Stomach (tissue), 9 donors: ENCODE results near the gene LRRC3. TPM values are rescaled to one million over a fixed set of nuclear protein-coding genes. Genes with fewer than 3 reads are reported as not detected.

Source experiments
- DNase-seq, 2 donors: peaks; one replicate each; pipeline versions ENCODE4 v3.0.0 to v3.0.0-alpha.2; 2013 to 2019
- H3K27ac ChIP-seq, 5 donors: fragments of 200-600 bp in 4 of 5; sonication (generic) in 4 of 5; one replicate each; pipeline ENCODE4 v1.5.1; 2013 to 2019; ENCODE audit warnings: mild to moderate bottlenecking in 1 of 5, moderate library complexity in 1 of 5
- H3K27me3 ChIP-seq, 3 donors: fragments of 200-600 bp; sonication (generic); one replicate each; pipeline ENCODE4 v1.5.1; 2017 to 2019; ENCODE audit warnings: mixed run types in 1 of 3
- H3K36me3 ChIP-seq, 4 donors: fragments of 200-600 bp; sonication (generic); 1 replicate in 3 of 4; 2 replicates in 1 of 4; pipeline ENCODE4 v1.5.1; 2016 to 2019
- H3K4me1 ChIP-seq, 4 donors: fragments of 200-600 bp; sonication (generic); one replicate each; pipeline ENCODE4 v1.5.1; 2016 to 2019
- H3K4me3 ChIP-seq, 4 donors: fragments of 200-600 bp; sonication (generic) in 3 of 4; one replicate each; pipeline ENCODE4 v1.5.1; 2016 to 2019; ENCODE audit warnings: mild to moderate bottlenecking in 1 of 4
- H3K9me3 ChIP-seq, 4 donors: fragments of 200-600 bp; sonication (generic); one replicate each; pipeline ENCODE4 v1.5.1; 2016 to 2019
- CTCF ChIP-seq, 7 experiments: fragments of 450-650 bp in 4 of 7; fragments of 200-600 bp in 3 of 7; sonication (generic) in 3 of 7; IDR thresholded peaks; one replicate each; pipeline ENCODE4 v1.5.1; 2016 to 2019; ENCODE audit warnings: antibody characterized with exemption in 7 of 7, control low read depth in 2 of 7, mild to moderate bottlenecking in 1 of 7
- EP300 ChIP-seq: sonication (generic); formaldehyde crosslinking; IDR thresholded peaks from one replicate; pipeline ENCODE4 v1.6.1; 2017; ENCODE audit warnings: antibody characterized with exemption
- POLR2A ChIP-seq, 4 donors: fragments of 450-650 bp; IDR thresholded peaks; one replicate each; pipeline ENCODE4 v1.6.1; 2016; ENCODE audit warnings: antibody characterized with exemption in 4 of 4, control low read depth in 2 of 4, mild to moderate bottlenecking in 1 of 4, moderate library complexity in 1 of 4
- POLR2AphosphoS5 ChIP-seq, 3 donors: sonication (generic); formaldehyde crosslinking; IDR thresholded peaks; one replicate each; pipeline ENCODE4 v1.6.1; 2016; ENCODE audit warnings: antibody characterized with exemption in 3 of 3
- WGBS, 5 donors: extraction: QIAGEN DNeasy Blood & Tissue Kit in 3 of 5; methylation state at CpG; one replicate each; pipeline versions ENCODE4 v1.1.5 to v1.1.7; 2013 to 2018; 5-methylcytosine and 5-hydroxymethylcytosine counted together
- intact Hi-C: fragments of 100-400 bp; cut with DNase I; formaldehyde crosslinking; loops from one replicate; pipeline ENCODE4 v1.15.1; 2023; ENCODE audit warnings: low total_unique reads
- polyA plus RNA-seq, 3 donors: library from polyadenylated mRNA; stranded (reverse); fragments of 200-250 nt; gene quantifications; one replicate each; pipeline ENCODE4 v1.2.3, GENCODE V29; 2013
- total RNA-seq, 5 donors: library from RNA; depleted of rRNA; stranded (reverse); fragments of >200 nt; gene quantifications; one replicate each; pipeline versions ENCODE4 v1.1.0 to v1.2.3, GENCODE V29; 2014 to 2016
- donor health status: healthy with polysubstance abuse.
- donor health status: Bipolar disorder and iron deficiency.
- donor health status: healthy.

The LRRC3 gene
- total and polyA plus RNA-seq, 8 donors = 0.76 to 8.0 (median 1.5) TPM

- TF ChIP-seq CTCF (IDR thresholded peaks at IDR 0.05) = no peak
- TF ChIP-seq POLR2AphosphoS5 (IDR thresholded peaks at IDR 0.05) = no peak
- H3K4me1 ChIP-seq = peaks cover 0 to 8% (median under 1%) of the 10 kb centered on the region in 4 donors
- no peak for DNase-seq
- H3K9me3 ChIP-seq = peaks cover 0 to 10% (median 8%) of the 10 kb centered on the region in 4 donors
- peak overlapping the region in 1 of 5 donors; percentile 13 for H3K27ac ChIP-seq
- H3K4me3 ChIP-seq = no peak overlapping the region
- peaks cover 0 to 22% (median 12%) of the 10 kb centered on the region in 3 donors for H3K27me3 ChIP-seq
- WGBS, 5 donors = 50 to 65% (median 58%) methylated on average over 21 to 28 of the region's 28 CpGs
- H3K36me3 ChIP-seq = no peaks in the 10 kb centered on the region
- intact Hi-C loops = no loop called here
These were observed 5.6 kb upstream of the LRRC3 start for GRCh38 chr21:44449473-44450363.

- H3K27me3 ChIP-seq = peaks cover 0 to 22% (median 12%) of the 10 kb centered on the region in 3 donors
- H3K27ac ChIP-seq = no peak overlapping the region
- intact Hi-C loops = no loop called here
- no peaks in the 10 kb centered on the region for H3K36me3 ChIP-seq
- no peak overlapping the region for H3K4me3 ChIP-seq
- WGBS, 5 donors = 72 to 81% (median 78%) methylated on average over 4 to 14 of the region's 14 CpGs
- peaks cover 0 to 10% (median 8%) of the 10 kb centered on the region in 4 donors for H3K9me3 ChIP-seq
- H3K4me1 ChIP-seq = peaks cover 0 to 14% (median 3%) of the 10 kb centered on the region in 4 donors
- TF ChIP-seq POLR2A (IDR thresholded peaks at IDR 0.05) = no peak
- TF ChIP-seq EP300 = no peak
- no peak for TF ChIP-seq CTCF (IDR thresholded peaks at IDR 0.05)
- TF ChIP-seq POLR2AphosphoS5 (IDR thresholded peaks at IDR 0.05) = no peak
- no peak for DNase-seq
These were observed 4.9 kb upstream of the LRRC3 start for GRCh38 chr21:44450402-44450801.

- no peak for TF ChIP-seq EP300
- TF ChIP-seq POLR2AphosphoS5 (IDR thresholded peaks at IDR 0.05) = no peak
- TF ChIP-seq POLR2A (IDR thresholded peaks at IDR 0.05) = no peak
- TF ChIP-seq CTCF (IDR thresholded peaks at IDR 0.05) = no peak
- WGBS, 5 donors = 73 to 87% (median 83%) methylated on average over 14 of the region's 14 CpGs
- H3K27ac ChIP-seq = no peak overlapping the region
- no peak overlapping the region for H3K4me3 ChIP-seq
- peaks cover 0 to 10% (median 8%) of the 10 kb centered on the region in 4 donors for H3K9me3 ChIP-seq
- peaks cover 1 to 19% (median 8%) of the 10 kb centered on the region in 4 donors for H3K4me1 ChIP-seq
- peaks cover 0 to 22% (median 12%) of the 10 kb centered on the region in 3 donors for H3K27me3 ChIP-seq
- H3K36me3 ChIP-seq = no peaks in the 10 kb centered on the region
- intact Hi-C loops = no loop called here
- no peak for DNase-seq
These were observed 4.3 kb upstream of the LRRC3 start for GRCh38 chr21:44450999-44451398.

- intact Hi-C loops = no loop called here
- Histone ChIP-seq H3K4me3 (no peak overlapping the region), H3K36me3 (peaks cover 0 to 9% (median 3%) of the 10 kb centered on the region in 4 donors)
These were observed 2.2 kb upstream of the LRRC3 start for GRCh38 chr21:44453120-44453519.

More at GRCh38 chr21:44453120-44453519, 2.2 kb upstream of the LRRC3 start:
- TF ChIP-seq CTCF (IDR thresholded peaks at IDR 0.05) (no peak), POLR2A (IDR thresholded peaks at IDR 0.05) (no peak), EP300 (no peak), POLR2AphosphoS5 (IDR thresholded peaks at IDR 0.05) (no peak)
- Histone ChIP-seq H3K27ac (no peak overlapping the region), H3K27me3 (peaks cover 0 to 22% (median 12%) of the 10 kb centered on the region in 3 donors), H3K4me1 (peaks cover 6 to 35% (median 24%) of the 10 kb centered on the region in 4 donors), H3K9me3 (peaks cover 0 to 10% (median 8%) of the 10 kb centered on the region in 4 donors)
- 92 to 94% (median 92%) methylated on average over 3 of the region's 3 CpGs for WGBS, 5 donors
- no peak for DNase-seq
